DND-41 (cell line): ENCODE results near the gene TTC16.

Experiments
- ATAC-seq: fragments of 200-7000 bp; cut with Tn5 transposase; 3 replicates; pipeline ENCODE4 v1.9.1; 2021; ENCODE audit warnings: low read depth; ENCODE audit not compliant: insufficient read depth
- DNase-seq: peaks from one replicate; pipeline ENCODE4 v3.0.0-alpha.2; 2020
- H2AFZ ChIP-seq: 2 replicates; pipeline ENCODE4 v1.6.0; 2012; ENCODE audit warnings: low read depth, low read length
- H3K27ac ChIP-seq: 2 replicates; pipeline ENCODE4 v1.5.1; 2012; ENCODE audit warnings: low read length, inconsistent platforms
- H3K27me3 ChIP-seq: fragments of 200-600 bp; sonication (generic); 2 replicates; pipeline ENCODE4 v1.6.0; 2012; ENCODE audit warnings: low read length, mild to moderate bottlenecking, inconsistent platforms; ENCODE audit not compliant: insufficient read depth, poor library complexity
- H3K36me3 ChIP-seq: 2 replicates; pipeline ENCODE4 v1.5.1; 2012; ENCODE audit warnings: low read length, inconsistent platforms; ENCODE audit not compliant: insufficient read depth
- H3K4me1 ChIP-seq: 2 replicates; pipeline ENCODE4 v1.5.1; 2012; ENCODE audit warnings: mild to moderate bottlenecking, low read length; ENCODE audit not compliant: insufficient read depth
- H3K4me2 ChIP-seq: 2 replicates; pipeline ENCODE4 v1.6.0; 2012; ENCODE audit warnings: mild to moderate bottlenecking, moderate library complexity, low read length, inconsistent platforms; ENCODE audit not compliant: insufficient read depth
- H3K4me3 ChIP-seq, 2 experiments: fragments of 200-600 bp in 1 of 2; shearing (Covaris generic) in 1 of 2; 2 replicates each; pipeline ENCODE4 v1.5.1; 2012 to 2016; ENCODE audit warnings: inconsistent platforms in 2 of 2, low read length in 2 of 2, mild to moderate bottlenecking in 2 of 2, low read depth in 1 of 2, moderate library complexity in 1 of 2
- H3K79me2 ChIP-seq: 2 replicates; pipeline ENCODE4 v1.6.0; 2012; ENCODE audit warnings: low read length, inconsistent platforms; ENCODE audit not compliant: insufficient read depth
- H3K9ac ChIP-seq: 2 replicates; pipeline ENCODE4 v1.6.0; 2012; ENCODE audit warnings: low read depth, mild to moderate bottlenecking, inconsistent platforms, low read length, moderate library complexity
- H3K9me3 ChIP-seq: 2 replicates; pipeline ENCODE4 v1.5.1; 2012; ENCODE audit warnings: low read length, moderate library complexity, mild to moderate bottlenecking, inconsistent platforms; ENCODE audit not compliant: insufficient read depth, severe bottlenecking
- H4K20me1 ChIP-seq: 2 replicates; pipeline ENCODE4 v1.6.0; 2012; ENCODE audit warnings: low read length; ENCODE audit not compliant: insufficient read depth
- CTCF ChIP-seq: IDR thresholded peaks from 2 replicates; pipeline ENCODE4 v1.5.1; 2012; ENCODE audit warnings: borderline replicate concordance, low read length, moderate library complexity, mild to moderate bottlenecking; ENCODE audit not compliant: poor library complexity, severe bottlenecking; ENCODE audit errors: extremely low read depth
- EZH2 ChIP-seq: IDR thresholded peaks from 3 replicates; pipeline ENCODE4 v1.6.1; 2012; ENCODE audit warnings: borderline replicate concordance, low read depth, mild to moderate bottlenecking, moderate library complexity, low read length, inconsistent platforms; ENCODE audit not compliant: severe bottlenecking

TTC16 gene

DNA sequence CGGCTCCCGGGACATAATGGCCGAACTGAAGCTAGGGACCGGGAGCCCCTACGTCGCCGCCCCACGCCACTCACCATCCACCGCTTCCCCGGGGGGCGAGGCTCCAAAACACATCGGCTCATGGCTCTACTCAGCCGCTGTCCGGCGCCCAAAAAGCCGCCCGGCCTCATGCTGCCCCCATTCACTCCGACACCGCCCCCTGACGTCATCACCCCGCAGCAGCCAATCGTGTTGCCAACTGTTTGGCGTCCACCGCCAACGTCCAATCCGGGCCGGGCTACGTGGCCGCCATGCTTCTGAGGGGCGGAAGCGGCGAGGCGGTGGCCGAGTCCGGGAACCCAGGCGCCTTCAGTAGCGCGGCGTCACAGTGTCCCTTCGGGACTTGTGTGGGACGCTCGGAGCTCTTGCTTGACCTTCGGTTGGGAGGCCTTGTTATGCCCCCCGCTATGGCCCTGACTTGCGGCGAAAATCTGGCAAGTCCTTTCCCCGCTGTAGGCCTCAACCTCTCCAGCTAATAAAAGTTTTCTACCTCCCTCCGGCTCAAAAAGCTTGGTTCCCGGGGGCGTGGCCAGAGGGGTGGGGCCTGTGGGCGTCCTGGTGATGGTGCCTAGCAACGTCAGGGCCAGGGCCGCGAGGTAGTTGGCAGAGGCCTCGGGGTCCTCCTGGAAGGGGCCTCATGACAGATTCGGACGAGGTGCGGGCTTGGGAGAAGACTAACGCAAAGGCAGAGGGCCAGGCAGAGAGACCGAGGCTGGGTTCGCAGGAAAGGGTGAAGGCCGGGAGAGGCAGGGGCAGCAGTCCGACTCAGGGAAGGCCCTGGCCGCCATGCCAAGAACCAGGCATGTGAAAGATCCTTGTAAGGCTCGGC is at the start of gene TTC16, which contains the start of gene PTRH1:
TSS of gene TTC16 (plus strand) at position 610 of the 868 bp plus-strand sequence. CDS start at position 677, 67 bp downstream.
TSS of gene PTRH1 (minus strand) at position 194 of the 868 bp plus-strand sequence. CDS start at position 170, 24 bp downstream.
- Histone ChIP-seq H3K4me1 (peaks cover 56% of the 10 kb centered on the region), H2AFZ (peak within 1 kb of the TSS; percentile 83), H3K4me2 (peak within 1 kb of the TSS; percentile 77), H4K20me1 (peaks cover 13% of the 10 kb centered on the region), H3K36me3 (no peaks in the 10 kb centered on the region), H3K27me3 (no peaks in the 10 kb centered on the region), H3K27ac (peak within 1 kb of the TSS; percentile 70), H3K79me2 (no peaks in the 10 kb centered on the region), H3K9ac (peak within 1 kb of the TSS; percentile 60), H3K9me3 (no peaks in the 10 kb centered on the region), H3K4me3 (peak within 1 kb of the TSS; percentile 44 to 77)
- ATAC-seq (peak; percentile 89), DNase-seq (peak; percentile 92)
- TF ChIP-seq EZH2 (no peak), CTCF (no peak)

DNA sequence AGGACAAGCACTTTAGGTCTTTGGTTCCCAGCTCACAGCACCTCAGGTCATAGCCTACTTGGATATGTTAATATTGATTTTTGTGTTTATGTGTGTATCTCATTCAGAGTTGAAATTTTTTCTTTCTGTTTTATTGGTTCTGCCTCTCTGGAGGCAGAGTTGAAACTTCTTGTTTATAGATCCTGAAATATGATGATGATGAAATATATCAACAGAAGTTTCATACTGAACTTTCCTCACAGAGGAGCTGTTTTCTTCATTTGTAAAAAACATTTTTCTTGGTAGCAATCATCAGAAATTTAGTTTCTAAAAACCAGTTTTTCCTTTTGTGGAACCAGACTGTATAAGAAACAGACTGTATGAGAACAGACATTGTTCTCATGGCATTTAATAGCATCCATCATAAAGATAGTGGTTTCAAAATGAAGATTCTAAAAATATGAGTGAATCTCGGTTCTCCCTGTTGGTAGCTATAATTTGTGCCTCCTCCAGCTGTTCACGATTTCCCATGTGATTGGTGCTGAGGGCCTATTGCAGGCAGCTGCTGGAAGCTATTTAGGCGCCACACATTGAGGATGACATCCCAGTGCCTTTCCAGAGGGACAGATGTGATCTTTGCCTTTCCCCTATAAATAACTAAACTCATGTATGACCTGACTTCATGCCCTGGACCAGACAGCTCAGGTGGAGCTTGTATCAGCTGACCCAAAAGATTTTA is 48.6 kb upstream of the TTC16 start:
- H3K9me3 ChIP-seq, result no peaks in the 10 kb centered on the region
- ATAC-seq (no peak), DNase-seq (no peak)
- TF ChIP-seq CTCF (no peak), EZH2 (no peak)
- H3K27me3 ChIP-seq, result no peaks in the 10 kb centered on the region
- H3K79me2 ChIP-seq, result no peaks in the 10 kb centered on the region
- H3K4me1 ChIP-seq, result no peaks in the 10 kb centered on the region
- no peak overlapping the region for H3K4me3 ChIP-seq
- no peak overlapping the region for H2AFZ ChIP-seq
- H3K36me3 ChIP-seq, result peaks cover 3% of the 10 kb centered on the region; the same call in 1 of the 2 replicates
- no peaks in the 10 kb centered on the region for H4K20me1 ChIP-seq
- no peak overlapping the region for H3K27ac ChIP-seq
- no peak overlapping the region for H3K4me2 ChIP-seq
- H3K9ac ChIP-seq, result no peak overlapping the region

DNA sequence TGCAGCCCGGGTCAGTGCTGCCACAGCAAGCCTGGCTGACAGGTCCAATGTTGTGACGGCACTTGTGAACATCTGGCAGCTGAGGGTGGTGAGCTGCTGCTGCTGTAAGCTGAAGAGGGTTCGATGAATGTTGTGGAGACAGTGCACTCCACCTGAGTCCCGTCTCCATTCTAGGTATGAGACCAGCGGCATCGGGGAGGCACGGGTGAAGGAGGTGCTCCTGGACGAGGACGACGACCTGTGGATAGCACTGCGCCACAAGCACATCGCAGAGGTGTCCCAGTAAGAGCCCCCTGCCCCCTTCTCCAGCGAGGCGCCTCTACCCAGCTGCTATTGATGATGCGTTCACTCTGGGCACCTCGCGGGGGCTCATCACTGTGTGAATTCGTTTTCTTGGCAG is 48.0 kb upstream of the TTC16 start:
- no peak for DNase-seq
- Histone ChIP-seq H3K4me1 (no peaks in the 10 kb centered on the region), H2AFZ (no peak overlapping the region), H3K4me3 (no peak overlapping the region), H3K79me2 (no peaks in the 10 kb centered on the region), H3K9me3 (no peaks in the 10 kb centered on the region), H3K4me2 (no peak overlapping the region), H3K36me3 (peaks cover 3% of the 10 kb centered on the region; the same call in 1 of the 2 replicates), H3K27me3 (no peaks in the 10 kb centered on the region), H3K9ac (no peak overlapping the region), H3K27ac (no peak overlapping the region), H4K20me1 (no peaks in the 10 kb centered on the region)
- TF ChIP-seq CTCF (no peak), EZH2 (no peak)
- ATAC-seq, result no peak
